ENCODE results near the gene FNTB. TPM values are rescaled to one million over a fixed set of nuclear protein-coding genes. Genes with fewer than 3 reads are reported as not detected.

Gene FNTB
- total and polyA plus RNA-seq, 2 experiments from 2014 or later, result 8.6 to 12.5 TPM

- Histone ChIP-seq H3F3A (replicated peaks; ENCODE audit: low read depth) (no peaks in the 10 kb centered on the region), H3K4me3 (no peak overlapping the region), H3K9me2 (ENCODE audit: insufficient read depth) (no peaks in the 10 kb centered on the region), H3K4me2 (no peak overlapping the region), H2AFZ (no peak overlapping the region), H3K4me1 (ENCODE audit: insufficient read depth) (no peaks in the 10 kb centered on the region), H3K27ac (ENCODE audit: low read depth) (no peak overlapping the region), H3K79me2 (replicated peaks; ENCODE audit: insufficient read depth) (no peaks in the 10 kb centered on the region), H3K27me3 (ENCODE audit: insufficient read depth) (no peaks in the 10 kb centered on the region), H4K20me1 (replicated peaks; ENCODE audit: insufficient read depth) (no peaks in the 10 kb centered on the region), H3K36me3 (ENCODE audit: insufficient read depth) (no peaks in the 10 kb centered on the region)
- H3K4me1 Mint-ChIP-seq, result no peaks in the 10 kb centered on the region
- H3K9me3 Mint-ChIP-seq, result no peaks in the 10 kb centered on the region
- no peak for TF ChIP-seq REST (IDR thresholded peaks at IDR 0.05; ENCODE audit: unreplicated experiment)
- H3K4me3 Mint-ChIP-seq, result no peak overlapping the region
- DNase-seq (ENCODE audit: low spot score) (no peak), ATAC-seq (no peak)
- no peaks in the 10 kb centered on the region for H3K27me3 Mint-ChIP-seq (ENCODE audit: insufficient read depth, low read depth, poor library complexity)
- no peak overlapping the region for H3K27ac Mint-ChIP-seq
- H3K36me3 Mint-ChIP-seq (ENCODE audit: low read depth), result peaks cover 10% of the 10 kb centered on the region; the same call in 2 of the 3 replicates
Observed at GRCh38 chr14:65038966-65039365, 52.3 kb downstream of the FNTB start.

- Histone ChIP-seq H3K4me2 (no peak overlapping the region), H3K4me3 (no peak overlapping the region), H4K20me1 (replicated peaks; ENCODE audit: insufficient read depth) (no peaks in the 10 kb centered on the region), H3K4me1 (ENCODE audit: insufficient read depth) (no peaks in the 10 kb centered on the region), H3F3A (replicated peaks; ENCODE audit: low read depth) (no peaks in the 10 kb centered on the region), H3K27ac (ENCODE audit: low read depth) (no peak overlapping the region), H3K9me2 (ENCODE audit: insufficient read depth) (no peaks in the 10 kb centered on the region), H3K36me3 (ENCODE audit: insufficient read depth) (no peaks in the 10 kb centered on the region), H2AFZ (no peak overlapping the region), H3K27me3 (ENCODE audit: insufficient read depth) (no peaks in the 10 kb centered on the region), H3K79me2 (replicated peaks; ENCODE audit: insufficient read depth) (no peaks in the 10 kb centered on the region)
- Mint-ChIP-seq H3K36me3 (ENCODE audit: low read depth) (peaks cover 15% of the 10 kb centered on the region; the same call in 2 of the 3 replicates), H3K9me3 (no peaks in the 10 kb centered on the region), H3K4me1 (no peaks in the 10 kb centered on the region), H3K27me3 (ENCODE audit: insufficient read depth, low read depth, poor library complexity) (peaks cover 1% of the 10 kb centered on the region), H3K27ac (no peak overlapping the region), H3K4me3 (no peak overlapping the region)
- ATAC-seq (no peak), DNase-seq (ENCODE audit: low spot score) (no peak)
- TF ChIP-seq ZNF114 (CRISPR knock-in tag; IDR thresholded peaks at IDR 0.05) (no peak), ZNF331 (CRISPR knock-in tag; IDR thresholded peaks at IDR 0.05; ENCODE audit: low read depth) (no peak), POLR2AphosphoS5 (IDR thresholded peaks at IDR 0.05; ENCODE audit: low read depth) (no peak), EZH2phosphoT487 (IDR thresholded peaks at IDR 0.05; ENCODE audit: unreplicated experiment) (no peak)
Observed at GRCh38 chr14:65040666-65041433, 54.2 kb downstream of the FNTB start.

- Mint-ChIP-seq H3K36me3 (ENCODE audit: low read depth) (peaks cover 15% of the 10 kb centered on the region; the same call in 2 of the 3 replicates), H3K27ac (no peak overlapping the region), H3K27me3 (ENCODE audit: insufficient read depth, low read depth, poor library complexity) (peaks cover 1% of the 10 kb centered on the region), H3K4me1 (no peaks in the 10 kb centered on the region), H3K9me3 (no peaks in the 10 kb centered on the region), H3K4me3 (no peak overlapping the region)
- Histone ChIP-seq H3K9me2 (ENCODE audit: insufficient read depth) (no peaks in the 10 kb centered on the region), H2AFZ (no peak overlapping the region), H3K4me2 (no peak overlapping the region), H3K27ac (ENCODE audit: low read depth) (no peak overlapping the region), H3F3A (replicated peaks; ENCODE audit: low read depth) (no peaks in the 10 kb centered on the region), H3K36me3 (ENCODE audit: insufficient read depth) (no peaks in the 10 kb centered on the region), H3K79me2 (replicated peaks; ENCODE audit: insufficient read depth) (no peaks in the 10 kb centered on the region), H4K20me1 (replicated peaks; ENCODE audit: insufficient read depth) (no peaks in the 10 kb centered on the region), H3K4me1 (ENCODE audit: insufficient read depth) (no peaks in the 10 kb centered on the region), H3K27me3 (ENCODE audit: insufficient read depth) (no peaks in the 10 kb centered on the region), H3K4me3 (no peak overlapping the region)
- ATAC-seq, result no peak
- DNase-seq (ENCODE audit: low spot score), result no peak
- TF ChIP-seq ZNF114 (CRISPR knock-in tag; IDR thresholded peaks at IDR 0.05) (no peak), EZH2 (IDR thresholded peaks at IDR 0.05; ENCODE audit: low read depth, unreplicated experiment) (no peak), ETS1 (IDR thresholded peaks at IDR 0.05) (no peak), EZH2phosphoT487 (IDR thresholded peaks at IDR 0.05; ENCODE audit: unreplicated experiment) (no peak)
Observed at GRCh38 chr14:65041434-65041915, 54.8 kb downstream of the FNTB start.

Data from GM23338 (cell line).